NCI-H1436 (cell line): ENCODE results near the gene DLG2.
"Not testable (repeated sequence)": the region's sequence is repeated elsewhere in the genome, so short reads cannot be mapped to it uniquely, and the experiment has no call there.

Source experiments
- DNase-seq: peaks from one replicate; lab custom pipeline; 2025; lab: John Stamatoyannopoulos, UW

DLG2 gene

DNA sequence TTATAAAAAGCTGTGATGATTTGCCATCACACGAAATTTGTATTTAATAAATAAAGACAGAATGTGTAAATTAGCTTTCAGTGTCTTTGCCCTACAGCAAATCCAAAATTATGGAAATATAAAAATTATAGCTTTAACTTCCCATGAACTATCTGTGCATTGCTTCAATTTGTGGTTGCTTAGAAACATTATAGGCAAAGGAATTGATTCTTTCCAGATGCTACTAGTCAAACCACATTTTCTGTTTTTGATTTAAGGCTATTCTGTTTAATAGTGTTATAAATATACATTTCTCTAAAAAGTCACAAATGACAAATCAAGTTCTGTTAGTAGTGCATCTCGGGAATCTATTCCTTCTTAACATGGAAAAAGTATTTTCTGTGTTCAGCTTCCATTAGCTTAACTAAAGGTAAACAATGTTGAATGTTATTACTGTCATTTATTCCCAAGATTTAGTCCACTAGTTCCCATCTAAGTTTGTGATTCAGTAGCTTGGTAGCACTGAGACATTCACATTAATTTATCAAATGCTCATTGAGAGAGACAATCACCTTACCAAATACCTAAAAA lies 1254.7 kb downstream of the DLG2 start:
- DNase-seq = no peak

DNA sequence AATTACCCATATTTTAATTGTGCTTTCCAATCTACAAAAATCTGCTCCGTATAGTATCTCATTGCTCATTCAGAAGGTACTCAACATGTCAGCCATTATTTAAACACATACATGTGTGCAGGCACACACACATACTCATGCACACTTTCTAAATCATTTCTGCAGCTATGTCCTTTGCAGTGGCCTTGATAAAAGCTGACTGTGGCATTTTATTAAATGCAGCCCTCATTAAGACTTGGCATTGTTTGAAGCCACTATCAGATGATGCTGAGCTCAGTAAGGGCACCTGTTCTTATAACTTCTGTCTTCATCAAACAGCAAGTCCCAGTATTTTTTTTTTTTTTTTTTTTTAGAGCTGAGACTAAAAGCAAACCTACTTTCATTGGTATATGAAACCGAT lies 1269.1 kb downstream of the DLG2 start:
- DNase-seq = no peak

DNA sequence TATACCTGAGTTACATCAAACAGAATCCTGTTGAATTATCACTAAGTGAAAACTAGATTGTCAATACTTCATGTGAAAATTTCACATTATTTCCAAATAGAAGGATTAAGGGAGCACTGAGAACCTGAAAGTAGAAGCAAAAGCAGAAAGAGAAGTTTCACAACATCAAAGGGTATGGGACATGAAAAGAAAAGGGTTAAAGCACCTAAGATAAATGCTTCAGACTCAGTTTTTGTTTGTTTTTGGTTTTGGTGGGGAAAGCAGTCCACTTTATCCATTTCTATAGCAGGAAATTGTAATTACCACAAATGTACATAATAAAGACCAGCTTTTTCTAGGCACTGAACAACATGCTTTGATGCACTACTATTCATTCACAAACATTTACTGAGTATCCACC lies 1271.2 kb downstream of the DLG2 start:
- no peak for DNase-seq

DNA sequence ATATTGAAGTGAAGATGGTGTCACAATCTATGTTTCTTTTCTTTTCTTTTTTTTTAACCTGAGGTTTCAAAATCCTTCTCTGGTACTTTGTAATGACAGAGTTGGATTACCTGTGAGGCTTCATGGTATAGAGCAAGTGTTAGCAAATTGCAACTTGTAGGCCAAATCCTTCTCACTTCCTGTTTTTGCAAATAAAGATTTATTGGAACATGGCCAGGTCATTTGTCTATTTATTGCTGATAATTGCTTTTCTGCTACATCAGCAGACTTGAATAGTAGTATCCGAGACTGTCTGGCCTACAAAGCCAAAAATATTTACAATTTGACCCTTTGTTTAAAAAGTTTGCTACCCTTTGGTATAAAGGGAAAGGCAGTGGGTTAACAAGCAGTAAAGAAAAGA lies 1281.5 kb downstream of the DLG2 start:
- no peak for DNase-seq

DNA sequence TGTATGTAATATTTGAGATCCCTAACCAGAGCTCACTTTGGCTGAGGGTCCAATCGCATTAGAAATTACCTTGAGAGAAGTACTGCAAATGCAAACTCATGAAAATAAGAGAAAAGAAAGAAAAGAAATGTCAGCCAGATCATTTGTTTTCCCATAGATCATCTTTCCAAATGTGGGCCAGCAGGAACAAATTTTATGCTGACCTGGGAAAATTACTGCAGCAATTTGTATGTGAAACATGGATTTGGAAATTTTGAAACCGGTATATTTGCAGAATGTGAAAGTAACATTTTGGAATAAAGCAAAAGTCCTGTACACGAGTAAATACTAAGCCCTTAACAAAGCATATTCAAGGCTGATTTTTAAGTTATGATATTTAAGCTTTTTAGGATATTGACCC lies 1282.1 kb downstream of the DLG2 start:
- no peak for DNase-seq

DNA sequence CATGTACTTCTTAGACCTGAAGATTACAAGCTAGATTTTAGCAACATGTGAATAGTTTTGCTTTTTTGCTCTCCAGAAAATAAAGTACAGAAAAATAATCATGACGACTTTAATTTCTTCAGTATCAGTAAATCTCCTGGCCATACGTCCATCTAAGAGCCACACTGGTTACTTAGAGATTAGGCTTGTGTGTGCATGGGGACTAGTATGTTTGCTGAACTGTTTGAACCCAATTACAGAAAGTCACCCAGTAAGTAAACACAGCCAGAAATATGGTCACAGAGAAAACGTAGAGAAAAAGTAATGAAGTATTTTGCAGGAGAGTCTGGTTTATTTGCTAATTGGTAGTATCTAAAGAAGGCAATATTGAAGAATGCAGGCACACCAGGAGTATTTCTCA lies 1287.3 kb downstream of the DLG2 start:
- DNase-seq = no peak

DNA sequence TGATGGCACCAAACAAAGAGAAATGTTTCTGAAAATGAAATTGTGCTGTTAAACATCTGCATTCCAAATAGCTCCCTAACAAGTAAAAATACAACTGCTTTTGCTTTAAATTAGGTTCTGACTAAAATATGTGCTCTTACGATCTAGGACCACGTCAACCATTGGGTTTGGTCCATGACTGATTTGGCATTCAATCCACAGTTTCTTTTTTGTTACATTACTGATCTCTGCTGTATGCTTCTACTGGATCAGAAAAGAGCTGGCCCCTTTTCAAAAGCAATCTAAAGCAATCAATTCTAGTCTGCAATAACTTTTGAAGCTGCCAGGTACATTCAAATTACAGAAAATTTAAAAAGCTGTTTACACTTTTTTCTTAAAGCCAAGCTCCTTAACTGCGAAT lies 1293.9 kb downstream of the DLG2 start:
- DNase-seq = no peak

DNA sequence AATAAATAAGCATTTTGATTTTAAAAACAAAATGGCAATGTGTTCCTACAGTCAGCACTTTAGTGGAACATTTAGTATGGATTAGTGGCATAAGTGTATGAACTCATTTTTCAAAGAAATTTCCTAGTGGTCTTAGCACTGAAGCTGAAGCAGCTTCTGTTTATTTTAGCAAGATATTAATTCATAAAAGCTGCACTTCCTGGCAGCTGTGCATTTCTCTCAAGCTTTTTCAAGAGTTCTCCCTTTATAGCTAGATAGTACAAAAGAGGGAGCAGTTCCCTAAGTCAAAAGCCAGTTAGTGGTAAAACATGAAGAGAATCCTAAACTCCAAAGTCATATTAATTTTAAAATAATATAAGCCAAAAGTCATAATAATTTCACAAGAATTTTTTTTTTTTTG lies 1304.9 kb downstream of the DLG2 start:
- no peak for DNase-seq

DNA sequence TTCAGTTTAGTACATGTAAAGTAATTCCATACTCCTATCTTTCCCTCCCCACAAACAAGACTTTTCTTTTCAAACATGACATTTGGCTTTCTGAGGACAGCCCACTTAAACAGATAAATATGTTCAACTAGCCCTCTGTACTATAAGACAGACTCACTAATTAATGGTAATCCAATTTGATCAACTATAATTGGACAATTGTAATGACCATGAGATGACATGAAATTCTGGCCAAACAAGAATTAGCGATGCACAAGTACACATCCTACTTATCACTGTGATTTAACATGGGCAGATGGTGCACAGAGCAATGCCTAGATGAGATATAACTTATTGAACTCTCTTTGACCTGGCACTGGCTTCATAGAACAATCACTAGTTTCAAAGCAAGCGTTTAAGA lies 1307.3 kb downstream of the DLG2 start:
- no peak for DNase-seq

DNA sequence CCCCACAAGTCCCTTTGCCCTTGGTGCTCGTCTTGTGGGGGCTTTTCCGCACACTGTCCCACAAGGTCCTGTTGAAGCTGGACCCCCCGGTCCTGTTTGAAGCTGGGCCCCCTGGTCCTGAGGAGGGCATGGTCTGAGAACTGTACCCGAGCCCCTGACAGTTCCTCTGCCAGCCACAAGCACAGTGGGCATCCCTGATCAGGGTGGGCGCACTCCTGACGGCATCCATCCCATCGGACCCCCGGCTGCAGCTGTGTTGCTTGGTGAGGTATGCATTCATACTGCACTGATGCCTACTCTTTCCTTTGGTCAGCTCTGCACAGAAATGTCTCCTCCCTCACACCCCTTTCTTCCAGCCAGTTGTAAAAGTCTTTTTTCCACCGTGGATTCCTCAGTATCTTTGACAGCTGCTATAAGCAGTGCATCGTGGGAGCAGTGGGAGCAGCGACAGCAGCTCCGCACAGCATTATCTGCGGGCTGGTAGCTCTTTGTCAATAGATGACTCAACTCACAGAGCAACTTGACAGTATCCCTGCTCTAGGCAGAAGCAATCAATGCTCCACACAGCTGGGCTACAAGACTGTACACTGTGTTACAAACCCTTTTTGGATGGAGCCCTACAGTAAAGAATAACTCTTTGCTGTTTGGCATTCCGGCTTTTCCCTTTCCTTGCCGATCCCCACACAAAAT lies 1310.1 kb downstream of the DLG2 start:
- DNase-seq = no peak

DNA sequence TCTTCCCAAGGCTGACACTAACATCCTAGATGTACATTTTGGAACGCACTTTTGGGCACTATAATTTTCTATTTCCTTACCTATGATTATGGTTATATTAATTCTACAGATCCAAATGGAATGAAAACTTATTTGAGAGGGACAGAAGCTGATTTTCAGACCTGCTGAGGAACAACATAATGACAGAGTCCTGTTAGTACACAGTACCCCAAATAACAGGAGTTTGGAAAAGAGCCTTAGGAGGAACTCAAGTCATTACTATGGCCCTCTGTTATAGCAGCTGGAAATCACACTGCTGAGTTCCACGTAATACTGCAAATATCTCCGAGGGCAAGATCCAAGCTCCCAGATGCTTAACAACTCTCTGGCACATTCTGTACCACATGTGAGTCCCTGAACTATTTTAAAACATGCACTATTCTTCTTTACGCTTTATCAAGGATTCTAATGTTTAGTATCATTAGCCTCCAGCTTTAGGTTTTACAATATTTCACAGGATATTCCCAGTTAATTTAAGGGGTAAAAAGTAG lies 1313.2 kb downstream of the DLG2 start:
- no peak for DNase-seq

DNA sequence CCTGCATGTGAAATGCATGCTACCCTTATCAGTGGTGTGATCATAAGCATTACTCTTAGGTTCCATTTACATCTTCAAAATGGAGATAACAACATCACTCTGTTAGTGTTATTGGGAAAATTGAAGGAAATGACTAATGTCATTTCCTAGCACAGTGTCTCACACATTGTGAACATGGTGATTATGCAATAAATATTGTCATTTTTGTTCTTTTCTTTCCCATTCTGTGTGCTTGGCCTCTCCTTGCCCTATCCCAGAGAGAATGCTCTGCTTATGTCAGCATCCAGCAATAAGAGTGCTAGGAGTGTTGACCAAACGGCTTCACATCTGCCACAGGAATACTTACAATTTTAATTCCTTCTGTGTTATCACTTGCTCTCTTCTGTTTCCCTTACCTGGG lies 1316.9 kb downstream of the DLG2 start:
- no peak for DNase-seq

DNA sequence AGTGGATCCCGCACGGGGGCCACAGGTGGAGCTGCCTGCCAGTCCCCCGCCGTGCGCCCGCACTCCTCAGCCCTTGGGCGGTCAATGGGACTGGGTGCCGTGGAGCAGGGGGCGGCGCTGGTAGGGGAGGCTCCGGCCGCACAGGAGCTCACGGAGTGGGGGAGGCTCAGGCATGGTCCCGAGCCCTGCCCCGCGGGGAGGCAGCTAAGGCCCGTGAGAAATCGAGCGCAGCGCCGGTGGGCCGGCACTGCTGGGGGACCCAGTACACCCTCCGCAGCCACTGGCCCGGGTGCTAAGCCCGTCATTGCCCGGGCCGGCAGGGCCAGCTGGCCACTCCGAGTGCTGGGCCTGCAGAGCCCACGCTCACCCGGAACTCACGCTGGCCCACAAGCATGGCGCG lies 1318.7 kb downstream of the DLG2 start:
- DNase-seq = not testable (repeated sequence)

DNA sequence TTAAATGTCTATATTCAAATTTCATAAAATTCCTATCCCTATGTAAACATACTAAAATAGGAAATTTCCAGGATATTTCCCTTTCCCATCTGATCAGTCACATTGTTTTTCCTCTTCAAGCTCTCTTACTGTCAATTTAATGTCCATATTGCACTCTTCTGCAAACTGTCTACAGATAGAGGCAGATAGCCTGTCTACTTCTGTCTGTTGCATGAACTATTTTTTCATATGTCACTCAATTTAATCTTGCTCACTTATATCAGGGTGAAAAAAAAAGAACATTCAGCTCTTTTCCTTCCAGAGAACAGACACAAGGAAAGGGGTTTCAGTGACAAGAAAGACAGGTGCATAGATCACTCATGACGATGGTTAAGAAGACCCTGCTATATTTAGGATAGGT lies 1327.1 kb downstream of the DLG2 start:
- no peak for DNase-seq

DNA sequence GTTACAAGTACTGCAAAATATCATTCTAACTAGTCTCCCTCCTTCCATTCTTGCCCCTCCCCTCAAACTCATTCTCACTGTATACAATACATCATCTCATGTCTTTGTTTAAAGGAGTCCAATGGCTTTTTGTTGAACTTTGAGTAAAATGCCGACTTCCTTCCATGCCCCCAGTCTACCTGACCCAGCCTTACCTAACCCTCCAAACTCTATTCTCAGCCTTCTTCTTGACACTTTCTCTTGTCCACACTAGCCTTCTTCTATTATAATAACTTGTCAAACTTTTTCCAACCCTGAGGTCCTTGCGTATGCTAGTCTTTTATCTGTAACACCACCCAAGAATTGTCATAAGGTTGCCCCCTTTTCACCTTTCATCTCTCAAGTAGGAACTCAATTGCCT lies 1329.6 kb downstream of the DLG2 start:
- DNase-seq = no peak

DNA sequence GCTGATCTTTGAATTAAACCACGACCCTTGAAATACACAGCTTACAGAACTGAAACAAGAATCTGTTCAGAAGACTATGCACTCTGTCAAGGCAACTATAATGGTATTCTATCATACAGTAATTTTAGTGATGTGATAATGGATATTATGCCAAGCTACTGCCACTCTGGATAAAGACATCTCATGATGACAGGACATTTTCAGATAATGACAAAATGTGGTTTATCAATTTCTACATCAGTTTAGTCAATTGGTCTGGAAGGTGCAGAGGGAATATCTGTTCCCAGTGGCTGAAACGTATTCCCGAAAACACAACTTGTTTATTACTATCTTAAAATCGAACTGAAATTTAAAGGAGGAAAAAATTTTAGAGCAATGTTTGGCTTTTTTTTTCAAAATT lies 1331.3 kb downstream of the DLG2 start:
- no peak for DNase-seq

DNA sequence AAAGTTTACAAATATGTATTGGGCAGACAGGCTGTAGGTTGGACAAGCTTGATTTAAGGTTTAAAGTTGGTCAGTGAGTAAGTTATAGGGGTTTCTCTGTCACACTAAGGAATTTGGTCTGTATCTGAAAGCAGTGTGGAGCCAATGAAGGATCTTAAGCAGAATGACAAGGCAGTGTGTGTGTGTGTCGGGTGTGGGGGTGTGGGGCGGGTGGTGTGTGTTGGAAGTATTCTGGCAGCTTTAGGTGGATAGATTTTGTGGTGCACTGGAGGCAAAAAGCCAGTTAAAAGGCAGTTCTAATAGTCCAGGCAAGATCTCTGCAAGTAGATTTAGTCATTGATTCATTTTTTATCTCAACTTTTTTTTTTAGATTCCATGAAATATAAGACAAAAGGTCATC lies 1334.2 kb downstream of the DLG2 start:
- no peak for DNase-seq

DNA sequence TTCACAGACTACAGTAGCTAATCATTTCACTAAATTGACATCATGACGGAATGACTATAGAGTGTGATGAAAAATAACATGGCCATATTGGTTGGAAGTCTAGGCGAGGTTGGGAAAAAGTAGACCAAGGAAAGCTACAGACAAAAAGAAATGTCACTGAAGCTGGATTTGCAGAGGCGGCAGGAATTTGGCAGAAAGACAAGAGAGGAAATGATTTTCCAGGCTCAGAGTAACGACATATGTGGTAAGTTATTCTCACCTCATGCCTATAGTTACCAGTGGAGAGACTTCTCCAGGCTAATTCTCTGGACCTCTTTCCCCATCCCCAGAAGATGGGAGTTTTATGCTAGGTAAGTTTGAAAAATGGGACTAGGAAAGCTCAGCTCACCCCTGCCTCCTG lies 1335.1 kb downstream of the DLG2 start:
- no peak for DNase-seq

DNA sequence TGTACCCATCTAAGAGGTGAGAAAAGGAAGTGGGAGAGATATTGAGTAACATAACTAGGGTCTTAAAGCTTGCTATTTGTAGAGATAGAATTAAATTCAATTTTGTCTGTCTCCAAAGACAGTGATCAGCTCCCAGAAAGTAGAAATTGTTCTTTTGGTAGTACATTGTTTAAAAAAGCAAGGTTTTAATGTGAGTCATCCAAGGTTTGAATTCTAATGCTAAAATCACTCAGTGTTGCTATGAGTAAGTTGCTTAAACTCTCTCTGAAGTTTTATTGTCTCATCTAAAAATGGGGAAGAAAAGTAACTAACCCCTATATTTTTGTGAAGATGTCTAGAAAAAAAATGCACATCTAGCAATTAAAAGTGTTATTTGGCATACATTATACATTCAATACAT lies 1336.5 kb downstream of the DLG2 start:
- DNase-seq = no peak

DNA sequence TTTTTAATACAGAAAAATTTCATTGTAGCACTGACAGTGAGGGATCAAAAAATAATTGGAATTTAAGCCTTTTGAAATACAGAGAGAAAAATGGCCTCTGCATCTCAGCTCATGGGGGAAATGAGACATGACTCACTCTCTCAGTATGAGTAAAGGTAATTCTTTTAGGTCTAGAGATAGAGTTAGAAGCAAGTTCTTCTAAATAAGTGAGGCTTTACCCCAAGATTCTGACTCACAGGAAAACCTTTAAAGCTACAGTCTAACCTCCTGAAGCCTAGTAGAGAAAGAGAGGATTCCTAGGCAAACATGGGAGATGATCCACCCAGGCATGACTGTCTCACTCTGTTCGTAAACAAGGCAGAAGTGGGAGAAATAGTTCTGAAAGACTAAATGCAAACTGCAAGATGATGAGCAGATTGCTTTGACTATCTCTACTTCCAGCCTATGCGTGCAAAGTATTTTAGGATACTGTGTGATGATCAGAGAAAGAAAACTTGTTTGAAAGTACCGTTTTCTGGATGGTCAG lies 1337.7 kb downstream of the DLG2 start:
- no peak for DNase-seq

DNA sequence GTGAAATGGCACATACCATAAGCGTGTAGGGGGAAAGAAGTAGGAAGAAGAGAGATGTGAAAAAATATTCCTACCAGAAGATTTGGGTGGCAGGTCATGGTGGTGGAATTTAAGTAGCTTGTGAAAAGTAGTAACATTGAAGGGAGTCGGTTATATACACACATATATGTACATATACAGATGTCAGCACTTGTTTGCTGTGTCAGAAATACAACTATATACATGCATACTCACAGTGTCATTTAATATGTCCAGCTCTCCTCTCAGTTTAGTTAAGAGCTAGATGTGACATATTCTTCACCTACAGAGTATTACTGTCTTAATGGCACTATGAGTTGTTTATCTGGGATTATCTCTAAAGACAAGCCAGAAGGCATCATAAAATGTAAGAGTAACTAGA lies 1353.6 kb downstream of the DLG2 start:
- no peak for DNase-seq

DNA sequence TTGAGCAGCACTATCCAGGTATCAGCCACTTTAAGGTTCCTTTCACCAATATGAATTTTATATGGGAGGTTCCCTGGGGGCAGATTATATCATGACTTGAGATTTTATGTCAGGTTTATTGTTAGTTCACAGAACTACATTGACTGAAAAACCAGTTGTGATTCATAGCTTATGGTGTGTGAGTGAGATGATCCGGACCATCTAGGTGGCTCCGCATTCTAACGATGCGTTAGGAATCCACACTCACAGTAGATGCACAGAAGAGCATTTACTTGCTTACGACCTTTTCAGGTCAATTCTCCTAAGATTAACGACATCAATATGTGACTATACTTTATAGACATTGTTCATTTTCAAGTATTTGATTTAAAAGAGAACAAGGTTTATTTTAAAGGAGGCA lies 1356.7 kb downstream of the DLG2 start:
- DNase-seq = no peak

DNA sequence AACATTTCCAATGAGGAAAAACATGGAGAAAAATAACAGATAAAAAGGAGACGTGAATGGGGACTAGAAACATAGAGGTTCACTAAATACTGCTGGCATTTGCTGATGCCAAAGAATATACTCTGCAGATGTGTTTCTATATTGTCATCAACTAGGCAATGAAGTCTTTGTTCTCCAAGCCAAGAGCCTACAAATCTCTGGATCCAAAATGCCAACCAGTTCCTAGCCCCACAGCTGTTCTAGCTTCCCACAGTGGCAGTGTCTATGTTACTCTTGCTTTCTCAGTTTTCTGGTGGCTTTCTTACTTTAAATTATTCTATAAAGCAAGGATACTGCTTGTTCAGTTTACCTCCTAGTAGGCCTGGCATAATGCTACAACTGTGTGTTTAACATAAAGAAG lies 1363.1 kb downstream of the DLG2 start:
- no peak for DNase-seq

DNA sequence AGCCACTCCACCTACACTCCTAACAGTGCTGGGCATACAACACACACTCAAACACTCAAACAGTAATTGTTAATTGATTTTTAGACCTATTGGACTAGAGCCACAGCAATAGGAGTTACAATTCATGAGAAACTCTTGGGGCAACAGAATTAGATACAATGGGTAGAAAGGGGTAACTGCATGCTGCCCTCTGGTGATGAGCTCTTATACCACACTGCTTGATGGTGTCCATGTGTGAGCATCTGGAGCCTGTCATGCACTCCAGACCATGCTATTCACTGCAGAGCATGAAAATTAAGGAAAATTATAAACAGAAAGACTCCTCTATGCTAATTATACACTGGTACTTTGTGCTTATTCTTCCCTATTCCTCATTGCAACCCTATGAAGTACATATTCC lies 1365.4 kb downstream of the DLG2 start:
- DNase-seq = peak; percentile 21
